IPS DF 4.7 (cell line): ENCODE results near the gene NNT.
"Not testable (repeated sequence)": the region's sequence is repeated elsewhere in the genome, so short reads cannot be mapped to it uniquely, and the experiment has no call there.

Source experiments
- DNase-seq: peaks from one replicate; pipeline ENCODE4 v3.0.0-alpha.2; 2013; ENCODE audit warnings: low spot score; ENCODE audit errors: extremely low read depth

NNT gene

DNA sequence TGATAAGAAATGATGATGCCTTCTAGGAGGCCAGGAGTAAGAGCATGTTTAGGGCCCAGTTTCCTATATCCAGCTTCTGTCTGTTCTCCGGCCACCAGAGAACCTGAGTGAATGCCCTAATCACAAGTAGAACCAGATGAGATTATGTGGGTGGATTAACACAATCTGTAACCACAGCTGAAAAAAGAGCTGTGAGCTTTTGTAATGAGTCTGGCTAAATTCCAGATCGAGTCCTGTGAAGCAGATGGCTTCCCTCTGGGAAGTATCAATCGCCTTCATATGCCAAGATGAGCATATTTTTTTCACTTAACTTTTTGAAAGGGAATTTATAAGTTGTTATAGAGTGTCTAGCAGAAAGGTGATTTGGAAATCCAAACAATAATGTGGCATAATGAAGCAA is 99.8 kb downstream of the NNT start:
- no peak for DNase-seq

- DNase-seq, result no peak
These were observed 101.3 kb downstream of the NNT start for GRCh38 chr5:43704243-43704642.

- DNase-seq, result not testable (repeated sequence)
These were observed 103.6 kb downstream of the NNT start for GRCh38 chr5:43706576-43706975.

GRCh38 chr5:43711496-43711895 is 108.5 kb downstream of the NNT start:
- no peak for DNase-seq

DNA sequence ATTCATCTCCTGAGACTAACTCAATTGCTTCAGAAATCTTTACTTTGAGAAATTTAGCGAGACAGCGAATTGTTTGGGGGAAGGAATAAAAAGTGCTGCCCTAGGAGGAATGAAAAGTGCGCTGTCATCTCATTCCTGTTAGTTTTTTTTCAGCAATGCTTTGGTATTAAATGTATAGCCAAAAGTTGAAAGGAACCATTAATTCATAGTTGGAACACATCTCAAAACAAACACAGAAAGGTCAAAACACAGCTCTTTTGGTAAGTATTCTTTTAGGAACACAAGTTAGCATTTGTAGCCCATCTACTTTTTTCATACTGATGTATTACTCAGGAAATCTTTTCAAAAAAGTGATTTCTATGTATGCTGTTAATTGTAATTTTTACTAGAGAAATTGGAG is 109.1 kb downstream of the NNT start:
- DNase-seq, result no peak

- DNase-seq, result not testable (repeated sequence)
These were observed 116.8 kb downstream of the NNT start for GRCh38 chr5:43719783-43720182.

DNA sequence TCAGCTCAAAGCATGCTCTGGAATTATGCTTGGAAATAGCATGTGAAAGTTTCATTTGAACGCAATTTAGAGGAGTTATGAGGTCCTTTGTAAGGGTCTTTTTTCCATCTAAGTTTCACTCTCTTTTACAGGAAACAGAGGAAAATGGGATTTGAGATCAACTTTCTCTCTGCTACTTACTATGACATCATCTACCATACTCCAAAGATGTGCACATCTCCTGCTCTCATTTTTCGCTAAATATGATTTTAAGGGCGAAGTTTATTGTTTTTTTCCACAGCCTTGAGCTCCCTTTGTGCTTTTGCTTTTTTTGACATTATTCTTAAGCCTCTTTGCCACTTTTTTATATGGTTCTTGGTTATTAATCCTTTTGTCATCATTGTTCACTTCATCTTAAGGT is 125.6 kb downstream of the NNT start:
- no peak for DNase-seq

DNA sequence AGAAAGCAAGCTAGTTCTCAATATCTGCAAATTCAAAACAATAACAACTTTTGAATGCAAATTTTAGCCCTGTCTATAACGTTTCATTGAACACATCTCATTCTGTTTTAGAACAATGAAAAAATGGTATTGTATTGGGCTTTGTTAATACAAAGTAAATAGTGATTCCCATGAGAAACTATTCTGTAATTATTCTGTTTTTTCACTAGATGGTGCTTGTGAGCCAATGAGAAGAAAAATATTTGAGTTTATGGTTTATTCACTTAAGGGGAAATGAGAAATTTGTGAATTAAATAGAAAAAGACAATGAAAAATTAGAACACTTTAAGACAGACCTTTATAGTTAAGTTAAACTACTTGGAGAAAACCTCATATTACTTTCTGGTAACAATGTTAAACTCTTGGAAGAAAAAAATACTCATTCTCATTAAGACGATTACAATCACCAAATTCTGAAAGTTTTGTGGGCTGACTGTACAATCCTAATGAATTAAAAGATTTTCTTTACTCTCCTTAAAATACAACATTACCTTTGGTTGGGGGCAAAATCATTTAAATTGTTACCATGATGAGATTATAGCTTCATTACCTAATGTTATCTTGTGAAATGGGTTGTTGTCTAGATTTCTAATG is 127.0 kb downstream of the NNT start:
- no peak for DNase-seq

GRCh38 chr5:43730832-43731342 is 127.9 kb downstream of the NNT start:
- DNase-seq, result no peak

DNA sequence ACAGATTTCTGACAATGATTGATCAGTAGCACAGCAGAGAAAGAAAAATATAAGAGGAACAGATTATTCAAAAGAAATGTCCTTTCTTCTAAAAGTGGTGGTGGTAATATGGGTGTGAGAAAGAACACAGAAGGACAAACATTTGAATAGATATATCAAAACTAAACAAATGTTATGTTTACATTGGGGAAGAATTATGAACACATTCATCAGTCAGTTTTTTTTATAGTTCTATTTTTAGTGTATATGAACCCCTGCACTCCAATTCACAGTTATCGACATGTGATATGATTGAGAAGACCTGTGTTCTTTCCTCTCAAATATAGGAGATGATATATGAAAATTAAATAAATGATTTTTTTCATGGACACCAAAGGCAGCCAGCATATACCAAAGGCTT is 128.6 kb downstream of the NNT start:
- no peak for DNase-seq

DNA sequence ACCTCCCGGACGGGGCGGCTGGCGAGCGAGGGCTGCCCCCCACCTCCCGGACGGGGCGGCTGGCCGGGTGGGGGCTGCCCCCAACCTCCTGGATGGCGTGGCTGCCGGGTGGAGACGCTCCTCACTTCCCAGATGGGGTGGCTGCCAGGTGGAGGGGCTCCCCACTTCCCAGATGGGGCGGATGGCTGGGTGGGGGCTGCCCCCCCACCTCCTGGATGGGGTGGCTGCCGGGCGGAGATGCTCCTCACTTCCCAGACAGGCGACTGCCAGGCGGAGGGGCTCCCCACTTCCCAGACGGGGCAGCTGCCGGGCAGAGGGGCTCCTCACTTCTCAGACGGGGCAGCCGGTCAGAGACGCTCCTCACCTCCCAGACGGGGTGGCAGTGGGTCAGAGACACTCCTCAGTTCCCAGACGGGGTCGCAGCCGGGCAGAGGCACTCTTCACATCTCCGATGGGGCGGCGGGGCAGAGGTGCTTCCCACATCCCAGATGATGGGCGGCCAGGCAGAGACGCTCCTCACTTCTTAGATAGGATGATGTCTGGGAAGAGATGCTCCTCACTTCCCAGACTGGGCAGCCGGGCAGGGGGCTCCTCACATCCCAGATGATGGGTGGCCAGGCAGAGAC is 143.1 kb downstream of the NNT start:
- DNase-seq, result not testable (repeated sequence)

- DNase-seq, result no peak
These were observed 147.8 kb downstream of the NNT start for GRCh38 chr5:43750809-43751208.

GRCh38 chr5:43753069-43753468 is 150.1 kb downstream of the NNT start:
- no peak for DNase-seq
